ENCODE measurements around the gene PEPD. TPM values are rescaled to one million over a fixed set of nuclear protein-coding genes. Genes with fewer than 3 reads are reported as not detected.

Gene PEPD
- total RNA-seq, 1 experiment from 2014 or later = 30.2 TPM

DNA sequence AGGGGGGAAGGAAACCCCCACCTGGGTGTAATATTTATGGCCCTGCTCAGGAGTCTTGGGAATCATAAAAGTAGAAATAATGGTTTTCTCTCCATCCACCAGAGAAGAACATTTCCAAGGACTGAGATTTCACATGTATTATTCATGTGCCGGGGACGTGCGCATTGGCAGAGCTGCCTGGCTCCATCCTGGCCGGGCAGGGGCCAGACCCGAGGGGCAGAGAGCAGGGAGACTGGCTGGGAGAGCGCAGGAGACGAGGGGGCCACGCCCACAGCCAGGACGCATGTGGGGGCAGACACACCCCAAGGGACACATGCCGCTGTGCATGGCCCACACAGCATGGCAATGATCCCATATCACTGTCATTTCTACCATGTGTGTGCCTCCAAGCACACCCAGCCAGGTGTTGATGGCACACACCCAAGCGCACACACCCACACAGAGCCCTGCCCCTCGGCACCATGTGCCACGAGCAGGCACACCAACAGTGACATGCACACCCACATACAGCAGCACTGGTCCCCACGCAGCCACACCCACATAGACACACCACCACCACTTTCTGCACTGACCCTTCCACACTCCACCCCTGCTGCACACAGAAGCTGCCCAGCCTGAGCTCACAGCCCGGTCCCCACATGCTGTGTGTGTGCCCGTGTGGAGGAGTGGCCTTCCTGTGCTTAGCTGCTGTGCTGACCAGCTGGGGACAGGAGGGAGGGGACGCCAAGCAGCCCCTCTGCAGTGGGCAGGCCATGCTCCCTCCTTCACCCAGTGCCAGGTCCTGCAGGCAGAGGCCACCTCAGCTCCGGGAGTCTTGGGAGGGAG, 108.8 kb downstream of the PEPD start:
- DNase-seq (ENCODE audit: extremely low read depth, low read depth) = no peak

- DNase-seq (ENCODE audit: extremely low read depth, low read depth) = no peak
Observed at GRCh38 chr19:33411621-33412180, 109.9 kb downstream of the PEPD start.

DNA sequence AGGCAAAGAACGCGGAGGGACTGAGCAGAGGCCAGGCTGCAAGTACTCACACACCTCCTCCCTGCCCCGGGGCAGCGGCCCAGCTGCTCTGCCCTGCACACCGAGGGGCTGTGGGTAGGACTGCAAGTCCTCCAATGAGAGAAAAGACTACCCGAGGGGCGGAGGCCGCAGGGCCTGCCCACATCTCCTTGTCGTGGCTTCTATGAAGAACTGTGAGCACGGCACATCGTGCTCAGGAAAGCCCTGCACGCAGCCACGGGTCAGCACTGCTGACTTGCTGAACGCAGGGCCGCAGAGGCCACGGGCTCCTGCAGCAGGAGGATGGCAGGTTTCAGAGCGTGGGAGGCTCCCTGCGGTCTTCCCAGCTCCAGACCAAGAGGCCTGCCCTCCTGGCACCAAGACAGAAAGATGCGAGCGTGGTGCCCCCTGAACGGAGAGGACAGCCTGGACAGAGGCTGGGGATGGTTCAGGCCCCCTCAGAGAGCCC, 110.6 kb downstream of the PEPD start:
- no peak for DNase-seq (ENCODE audit: extremely low read depth, low read depth)

- no peak for DNase-seq (ENCODE audit: extremely low read depth, low read depth)
Observed at GRCh38 chr19:33409906-33410685, 111.5 kb downstream of the PEPD start.

DNA sequence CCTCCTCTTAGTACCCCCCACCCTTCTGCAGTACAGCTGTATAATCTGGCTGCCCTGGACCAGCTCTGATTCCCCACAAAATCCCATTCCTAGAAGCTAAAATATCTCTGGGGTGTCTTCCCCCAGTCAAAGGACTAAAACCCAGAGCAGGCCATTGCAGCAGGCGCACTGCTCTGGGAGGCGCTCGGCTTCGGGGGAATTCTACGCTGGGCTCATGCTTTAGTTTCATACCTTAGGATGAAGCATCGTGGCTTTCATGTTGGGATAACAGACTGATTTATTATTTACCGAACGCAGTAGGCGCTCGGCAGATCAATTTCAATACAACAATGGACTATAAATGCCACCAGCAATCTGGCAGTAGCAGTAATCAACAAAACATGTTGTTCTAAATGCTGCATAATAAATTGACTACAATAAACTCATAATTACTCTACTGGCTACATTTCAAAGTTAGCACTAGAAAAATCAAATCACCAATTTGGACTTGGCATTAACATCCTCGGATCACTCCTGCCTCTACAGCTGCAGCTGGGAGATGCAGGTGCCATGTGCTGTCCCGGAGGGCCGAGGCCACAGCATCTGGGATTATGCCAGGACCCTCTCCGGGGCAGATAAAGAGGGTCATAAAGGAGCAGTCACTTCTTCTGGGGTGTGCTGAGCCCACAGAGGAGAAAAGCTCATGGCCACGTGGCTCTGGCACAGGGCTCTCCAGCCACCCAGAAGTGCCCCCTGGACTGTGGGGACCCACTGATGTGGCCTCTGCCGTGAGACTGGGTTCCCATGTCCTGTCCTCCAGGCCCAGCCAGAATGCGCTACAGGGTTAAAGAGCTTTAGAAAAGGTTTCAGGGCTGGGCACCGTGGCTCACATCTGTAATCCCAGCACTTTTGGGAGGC, 112.8 kb downstream of the PEPD start:
- DNase-seq (ENCODE audit: extremely low read depth, low read depth) = no peak

GRCh38 chr19:33408116-33408515, 113.5 kb downstream of the PEPD start:
- DNase-seq (ENCODE audit: extremely low read depth, low read depth) = no peak

DNA sequence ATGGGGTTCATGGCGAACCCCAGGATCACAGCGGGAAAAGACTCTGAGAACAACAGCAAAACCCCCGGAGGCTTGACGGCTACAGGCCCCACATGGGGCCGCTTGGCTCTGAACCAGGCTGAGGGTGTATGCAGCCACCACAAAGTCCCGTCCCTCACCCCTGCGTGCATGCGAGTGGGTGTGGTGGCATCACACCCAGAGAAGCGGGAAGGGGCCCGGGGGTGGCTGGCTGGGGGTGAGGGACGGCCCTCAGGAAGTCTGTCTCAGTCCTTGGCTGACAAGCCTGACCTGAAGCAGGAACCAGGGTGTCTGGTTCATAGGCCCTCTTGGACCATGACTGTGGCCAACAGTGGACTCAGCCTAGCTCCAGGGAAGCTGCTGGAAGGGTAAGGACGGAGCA, 113.9 kb downstream of the PEPD start:
- DNase-seq (ENCODE audit: extremely low read depth, low read depth) = no peak

DNA sequence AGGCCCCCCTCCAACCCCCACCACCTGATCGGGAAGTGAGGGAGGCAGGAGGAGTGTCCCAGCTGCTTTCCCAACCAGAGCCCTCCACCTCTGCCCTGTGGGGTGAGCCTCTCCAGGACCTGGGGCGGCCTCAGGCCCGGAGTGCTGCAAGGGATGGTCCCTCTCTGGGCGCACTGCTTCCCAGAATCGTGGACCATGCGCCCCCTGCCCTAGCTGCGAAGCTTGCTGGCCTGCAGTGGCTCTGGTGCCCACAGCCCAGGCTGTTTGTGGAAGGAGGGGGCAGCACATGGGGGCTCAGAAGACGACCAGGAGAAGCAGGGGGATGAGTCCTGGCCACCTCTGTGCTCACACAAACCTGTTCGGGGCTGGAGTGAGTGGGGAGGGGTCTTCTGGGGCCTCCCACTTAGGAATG, 114.4 kb downstream of the PEPD start:
- DNase-seq (ENCODE audit: extremely low read depth, low read depth) = no peak

DNA sequence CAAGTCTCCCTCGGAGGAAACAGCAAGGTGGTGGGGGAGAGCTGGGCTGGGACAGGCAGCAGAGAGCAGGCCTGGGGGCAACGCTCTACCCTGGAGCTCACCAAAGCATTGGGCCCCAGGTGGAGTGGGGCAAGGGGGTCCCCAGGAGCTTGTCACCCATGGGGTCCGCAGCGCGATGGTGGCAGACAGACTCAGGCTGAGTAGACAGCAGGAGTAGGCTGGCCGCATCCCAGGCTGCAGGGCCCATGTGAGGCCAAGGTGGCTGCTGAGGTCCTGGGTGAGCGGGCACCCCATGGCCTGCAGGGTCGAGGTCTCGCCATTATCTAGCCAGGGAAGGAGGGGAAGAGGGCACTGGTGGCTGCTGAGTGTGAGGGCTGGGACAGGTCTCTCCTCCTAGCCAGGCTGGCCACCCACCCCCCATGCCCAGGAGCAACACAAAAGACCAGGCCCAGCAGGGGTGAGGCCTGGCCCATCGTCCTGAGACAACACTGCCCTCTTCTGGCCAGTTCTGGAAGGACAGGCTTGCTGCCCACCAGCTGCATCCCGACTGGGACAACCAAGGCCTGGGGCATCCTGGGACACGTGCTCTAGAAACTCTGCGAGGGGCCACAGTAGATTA, 115.0 kb downstream of the PEPD start:
- DNase-seq (ENCODE audit: extremely low read depth, low read depth) = peak; percentile 47

GRCh38 chr19:33405553-33406461, 115.8 kb downstream of the PEPD start:
- DNase-seq (ENCODE audit: extremely low read depth, low read depth) = no peak

DNA sequence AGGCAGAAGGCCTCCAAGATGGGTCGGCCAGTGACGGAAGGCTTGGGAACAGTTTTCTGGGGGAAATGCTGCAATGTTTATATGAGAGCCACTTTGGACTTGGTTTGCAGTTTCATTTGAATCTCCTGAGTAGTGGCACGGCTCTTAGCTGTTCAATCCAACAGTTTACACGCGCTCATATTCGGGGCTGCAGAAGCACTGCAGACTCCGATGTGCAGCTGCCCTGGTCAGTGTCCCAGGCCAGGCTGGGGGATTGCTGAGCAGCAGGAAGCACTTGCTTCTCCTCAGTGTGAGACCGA, 116.4 kb downstream of the PEPD start:
- DNase-seq (ENCODE audit: extremely low read depth, low read depth) = no peak

DNA sequence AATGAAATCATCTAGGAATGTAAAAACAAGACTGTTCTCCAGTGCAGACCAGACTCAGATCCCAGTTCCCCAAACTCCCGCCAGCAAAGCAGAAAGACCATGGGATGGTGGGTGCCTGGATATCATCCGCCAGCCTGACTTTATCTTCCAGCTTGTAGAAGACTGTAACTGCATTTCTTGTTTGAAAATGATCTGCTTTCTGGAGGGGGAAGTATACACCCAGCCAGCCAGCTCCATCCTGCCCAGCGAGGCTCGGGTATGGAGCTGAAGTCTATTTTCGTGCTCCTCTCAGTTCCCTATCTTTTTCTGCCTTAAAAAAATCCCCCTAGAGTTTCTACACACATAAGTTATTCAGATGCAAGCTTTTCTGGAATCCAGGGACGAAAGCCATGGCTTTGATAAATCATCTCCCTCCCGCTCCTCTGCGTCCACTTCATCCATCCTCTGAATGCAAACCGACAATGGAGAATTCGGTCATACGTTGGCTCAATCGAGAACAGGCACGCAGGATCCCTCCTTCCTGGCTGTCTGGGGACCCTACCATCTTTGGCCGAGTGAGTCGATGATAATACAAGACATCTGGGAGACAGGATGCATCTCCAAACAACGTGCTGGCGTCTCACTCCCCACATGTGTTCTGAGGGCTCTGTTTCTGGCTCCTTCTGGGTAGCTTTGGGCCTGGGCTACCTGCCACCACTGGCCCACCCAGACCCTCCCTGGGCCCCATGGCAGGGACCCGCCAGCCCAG, 116.9 kb downstream of the PEPD start:
- no peak for DNase-seq (ENCODE audit: extremely low read depth, low read depth)

DNA sequence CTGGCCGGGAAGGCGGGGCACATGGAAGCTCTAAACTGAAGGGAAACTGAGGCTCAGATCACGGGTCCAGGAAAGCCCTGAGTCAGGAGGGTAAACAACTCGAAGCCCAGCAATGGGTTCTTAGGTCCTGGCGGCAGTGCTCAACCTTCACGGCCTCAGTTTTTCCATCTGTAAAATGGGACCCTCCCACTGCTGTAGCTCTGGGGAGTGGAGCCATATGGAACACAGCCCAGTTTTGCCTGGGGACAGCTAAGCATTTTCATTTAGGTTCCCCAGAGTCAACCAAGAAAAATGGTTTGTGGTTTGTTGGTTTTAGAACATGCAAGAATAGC, 117.7 kb downstream of the PEPD start:
- DNase-seq (ENCODE audit: extremely low read depth, low read depth) = no peak

DNA sequence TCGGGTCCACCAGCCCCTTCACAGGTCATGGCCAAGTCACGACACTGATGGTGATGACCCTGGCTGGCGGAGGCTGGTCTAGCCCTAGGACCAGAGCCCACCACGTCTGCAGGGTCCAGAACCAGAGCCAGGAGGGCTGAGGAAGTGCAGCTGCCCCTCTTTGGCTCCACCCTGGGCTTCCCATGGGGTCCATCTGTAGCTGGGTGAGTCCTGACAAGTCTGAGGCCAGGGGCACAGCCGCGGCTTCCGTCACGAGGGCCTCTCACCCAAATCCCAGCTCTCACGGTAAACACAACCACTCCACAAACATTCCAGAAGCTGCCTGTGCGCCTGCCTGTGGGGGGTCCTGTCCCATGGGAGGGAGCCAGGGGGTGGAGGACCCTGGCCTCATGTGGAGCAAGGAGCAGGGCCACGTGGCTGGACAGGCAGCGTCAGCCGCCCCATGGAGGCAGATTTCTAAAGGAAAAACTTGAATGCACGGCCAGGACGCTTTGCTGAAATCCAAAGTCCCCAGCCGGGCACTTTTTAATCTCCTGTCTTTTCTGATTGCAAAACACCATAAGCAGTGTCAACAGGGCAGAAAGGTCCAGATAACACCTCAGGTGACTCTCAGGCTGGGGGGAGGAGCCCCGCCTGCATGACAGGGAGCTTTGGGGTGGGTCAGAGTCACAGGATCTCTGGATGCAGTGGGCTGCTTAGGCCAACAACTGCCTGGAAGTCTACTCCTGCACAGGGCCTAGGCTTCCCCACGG, 118.2 kb downstream of the PEPD start:
- DNase-seq (ENCODE audit: extremely low read depth, low read depth) = no peak

GRCh38 chr19:33402421-33403220, 119.0 kb downstream of the PEPD start:
- DNase-seq (ENCODE audit: extremely low read depth, low read depth) = no peak

DNA sequence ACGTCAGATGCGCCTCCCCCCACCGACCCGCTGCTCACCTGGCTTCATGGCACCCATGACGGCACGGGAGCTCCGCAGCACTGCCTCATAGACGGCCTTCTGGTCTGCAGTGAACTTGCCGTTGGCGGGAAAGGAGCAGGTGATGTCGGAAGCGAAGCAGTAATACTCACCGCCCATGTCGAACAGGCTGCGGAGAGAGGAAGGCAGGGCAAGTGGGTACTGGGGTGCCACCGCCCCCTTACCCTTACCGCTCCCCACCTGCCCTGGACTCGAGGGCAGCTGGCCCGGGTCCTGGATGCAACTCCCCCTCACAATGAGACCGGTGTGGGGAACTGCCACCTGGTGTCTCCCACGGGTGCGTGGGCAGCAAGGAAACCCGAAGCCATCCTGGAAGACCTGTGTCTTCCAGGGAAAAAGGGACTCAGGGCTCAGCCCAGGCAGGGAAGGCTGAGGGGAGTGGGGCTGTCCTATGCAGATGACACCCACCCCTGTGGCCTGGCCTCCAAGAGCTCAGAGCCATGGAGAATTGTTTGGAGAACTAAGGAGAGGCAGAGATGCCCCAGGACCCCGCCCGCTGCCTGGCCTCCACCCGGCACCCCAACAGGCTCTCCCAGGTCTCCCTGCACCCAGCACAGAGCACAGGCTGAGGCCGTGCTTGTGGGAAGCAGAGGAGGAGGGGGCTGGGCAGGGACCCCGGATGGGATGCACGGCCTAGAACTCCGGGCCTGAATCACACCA, 119.7 kb downstream of the PEPD start:
- no peak for DNase-seq (ENCODE audit: extremely low read depth, low read depth)
